Stimulated activated CD4-positive, alpha-beta T cell treated with anti-CD3 and anti-CD28 coated beads, Interleukin-4, amount 100 ng/mL, for 24 hours (primary cell): ENCODE results near the gene MAPK8.

Experiments used
- DNase-seq: peaks from one replicate; pipeline ENCODE4 v3.0.0-alpha.2; 2020

Gene MAPK8

DNA sequence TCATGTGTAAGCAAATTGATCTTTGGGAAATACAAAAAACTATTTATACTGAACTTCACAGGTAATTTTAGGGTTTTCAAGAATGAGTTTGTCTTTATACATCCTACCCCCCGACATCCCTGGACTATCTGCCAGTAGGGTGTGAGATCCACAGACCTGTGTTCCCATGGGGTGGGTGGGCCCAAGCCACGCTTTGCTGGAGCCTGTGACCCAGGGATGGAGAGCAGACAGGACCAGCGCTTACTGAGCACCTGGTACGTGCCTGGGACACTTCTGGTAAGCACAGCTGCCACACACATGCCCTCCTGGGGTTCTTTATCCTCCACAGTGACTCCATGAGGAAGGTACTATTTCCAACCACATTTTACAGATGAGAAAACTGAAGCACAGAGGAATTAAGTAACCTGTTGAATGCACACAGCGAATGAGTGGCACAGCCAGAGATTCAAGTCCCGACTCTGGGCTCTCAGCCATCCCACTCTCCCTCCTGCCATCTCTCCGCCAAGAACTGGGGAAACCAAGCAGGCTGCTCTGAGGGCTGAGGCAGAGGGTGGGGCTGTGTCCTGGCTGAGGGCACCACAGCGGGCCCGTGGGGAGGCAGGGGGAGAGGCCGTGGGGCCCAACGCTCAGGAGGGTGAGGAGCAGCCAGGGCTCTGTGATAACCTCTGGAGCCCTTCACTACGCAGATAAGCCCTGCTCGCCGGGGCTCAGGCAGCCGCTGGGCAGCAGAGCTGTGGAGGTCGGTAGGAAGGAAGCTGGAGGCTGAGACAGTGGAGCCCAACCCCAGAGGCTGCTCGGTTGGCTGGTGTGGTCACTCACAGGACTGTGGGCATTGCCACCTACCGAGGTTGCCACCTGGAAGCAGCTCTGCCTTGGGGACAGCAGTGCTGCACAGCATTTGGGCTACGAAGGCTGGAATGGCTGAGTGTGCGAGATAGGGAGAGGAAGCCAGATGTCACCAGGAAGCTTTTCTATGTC is 174.2 kb downstream of the MAPK8 start:
- no peak for DNase-seq

DNA sequence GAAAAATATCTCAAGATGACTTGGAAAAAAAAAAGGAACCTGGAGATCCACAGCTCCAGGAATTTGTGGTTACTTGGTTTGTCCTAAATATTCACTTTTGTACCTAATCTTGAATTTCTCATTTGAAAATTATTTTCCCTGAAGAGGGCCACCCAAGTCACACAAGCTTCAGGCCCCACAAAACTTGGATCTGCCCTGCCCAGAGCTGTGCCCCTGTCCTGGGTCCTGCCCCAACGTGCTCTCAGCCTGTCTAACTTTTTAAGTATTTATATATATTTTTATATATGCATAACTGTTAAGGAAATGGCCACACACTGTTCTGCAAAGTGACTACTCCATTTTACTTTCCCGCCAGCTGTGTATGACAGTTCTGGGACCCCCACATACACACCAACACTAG is 174.9 kb downstream of the MAPK8 start:
- no peak for DNase-seq

DNA sequence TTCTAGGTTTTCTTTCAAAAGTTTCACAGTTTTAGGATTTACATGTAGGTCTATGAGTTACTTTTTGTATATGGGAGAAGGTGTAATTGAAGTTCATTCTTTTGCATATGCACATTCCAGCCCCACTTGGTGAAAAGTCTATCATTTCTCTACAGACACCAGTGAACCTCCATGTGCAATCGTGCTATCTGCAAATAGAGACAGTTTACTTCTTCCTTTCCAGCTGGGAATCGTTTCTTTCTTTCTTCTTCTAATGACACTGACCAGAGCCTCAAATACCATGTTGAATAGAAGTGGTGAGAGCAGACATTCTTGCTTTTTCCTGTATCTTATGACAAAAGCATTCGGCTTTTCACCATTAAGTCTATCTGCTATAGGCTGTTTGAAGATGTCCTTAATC is 175.7 kb downstream of the MAPK8 start:
- DNase-seq = no peak

DNA sequence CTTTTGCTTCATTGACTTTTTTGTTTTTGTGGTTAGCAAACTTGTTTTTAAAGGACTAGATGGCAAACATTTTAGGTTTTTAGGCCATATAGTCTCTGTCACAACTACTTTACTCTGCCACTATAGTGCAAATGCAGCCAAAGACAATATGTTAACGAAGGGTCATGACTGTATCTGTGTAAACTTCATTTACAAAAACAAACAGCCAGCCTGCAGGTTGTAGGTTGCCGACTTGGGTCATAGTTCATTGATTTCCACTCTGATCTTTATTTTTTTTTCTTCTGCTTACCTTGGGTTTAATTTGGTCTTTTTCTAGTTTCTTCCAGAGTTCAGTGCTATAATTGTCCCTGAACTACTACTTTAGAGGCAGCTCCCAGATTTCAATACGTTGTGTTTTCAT is 178.4 kb downstream of the MAPK8 start:
- DNase-seq = no peak

DNA sequence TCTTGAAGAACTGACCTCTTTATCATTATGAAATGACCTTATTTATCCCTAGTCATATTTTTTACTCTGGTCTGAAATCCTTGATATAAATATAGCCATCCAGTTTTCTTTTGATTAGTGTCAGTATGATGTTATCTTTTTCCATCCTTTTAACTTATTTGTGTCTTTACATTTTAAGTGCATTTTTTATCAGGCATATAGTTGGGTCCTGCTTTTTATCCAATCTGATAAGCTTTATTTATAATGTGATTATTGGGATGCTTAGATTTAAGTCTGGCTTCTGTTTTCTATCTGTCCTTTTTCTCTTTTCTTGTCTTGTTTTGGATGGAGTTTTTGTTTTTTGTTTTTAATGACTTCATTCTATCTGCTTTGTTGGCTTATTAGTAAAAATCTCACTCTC is 179.2 kb downstream of the MAPK8 start:
- DNase-seq = no peak

DNA sequence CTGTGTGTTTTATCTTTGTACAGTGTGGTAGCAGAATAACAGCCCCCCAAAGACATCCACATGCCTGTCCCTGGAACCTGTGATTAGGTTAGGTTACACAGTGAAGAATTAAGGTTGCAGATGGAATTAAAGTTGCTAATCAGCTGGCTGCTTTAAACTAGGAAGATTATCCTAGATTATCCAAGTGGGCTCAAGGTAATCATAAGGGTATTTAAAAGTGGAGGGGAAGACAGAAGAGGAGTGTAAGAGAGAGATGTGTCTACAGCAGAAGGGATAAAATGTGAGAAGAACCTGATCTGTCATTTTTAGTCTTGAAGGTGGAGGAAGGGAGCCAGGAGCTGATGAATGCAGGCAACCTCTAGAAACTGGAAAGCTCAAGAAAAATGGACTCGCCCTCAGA is 180.8 kb downstream of the MAPK8 start:
- no peak for DNase-seq
